Esophagus squamous epithelium (tissue), 4 donors: ENCODE measurements around the gene ITIH4.

Experiments used
- POLR2A ChIP-seq, 4 donors: fragments of 450-650 bp; IDR thresholded peaks; one replicate each; pipeline ENCODE4 v1.6.1; 2017; ENCODE audit warnings: antibody characterized with exemption in 4 of 4, mild to moderate bottlenecking in 4 of 4, moderate library complexity in 3 of 4
- TF ChIP-seq, protein P1 (sequence below), 6 experiments: fragments of 450-650 bp in 4 of 6; fragments of 200-600 bp in 2 of 6; sonication (generic) in 2 of 6; IDR thresholded peaks; one replicate each; pipeline ENCODE4 v1.5.1; 2016 to 2019; ENCODE audit warnings: antibody characterized with exemption in 6 of 6, mild to moderate bottlenecking in 4 of 6, moderate library complexity in 4 of 6

GRCh38 chr3:52848617-52849016, 18.1 kb upstream of the ITIH4 start:
- TF ChIP-seq, protein P1, sequence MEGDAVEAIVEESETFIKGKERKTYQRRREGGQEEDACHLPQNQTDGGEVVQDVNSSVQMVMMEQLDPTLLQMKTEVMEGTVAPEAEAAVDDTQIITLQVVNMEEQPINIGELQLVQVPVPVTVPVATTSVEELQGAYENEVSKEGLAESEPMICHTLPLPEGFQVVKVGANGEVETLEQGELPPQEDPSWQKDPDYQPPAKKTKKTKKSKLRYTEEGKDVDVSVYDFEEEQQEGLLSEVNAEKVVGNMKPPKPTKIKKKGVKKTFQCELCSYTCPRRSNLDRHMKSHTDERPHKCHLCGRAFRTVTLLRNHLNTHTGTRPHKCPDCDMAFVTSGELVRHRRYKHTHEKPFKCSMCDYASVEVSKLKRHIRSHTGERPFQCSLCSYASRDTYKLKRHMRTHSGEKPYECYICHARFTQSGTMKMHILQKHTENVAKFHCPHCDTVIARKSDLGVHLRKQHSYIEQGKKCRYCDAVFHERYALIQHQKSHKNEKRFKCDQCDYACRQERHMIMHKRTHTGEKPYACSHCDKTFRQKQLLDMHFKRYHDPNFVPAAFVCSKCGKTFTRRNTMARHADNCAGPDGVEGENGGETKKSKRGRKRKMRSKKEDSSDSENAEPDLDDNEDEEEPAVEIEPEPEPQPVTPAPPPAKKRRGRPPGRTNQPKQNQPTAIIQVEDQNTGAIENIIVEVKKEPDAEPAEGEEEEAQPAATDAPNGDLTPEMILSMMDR (IDR thresholded peaks at IDR 0.05), result no peak
- TF ChIP-seq POLR2A (IDR thresholded peaks at IDR 0.05), result no peak
